Neural progenitor cell (in vitro differentiated cells): ENCODE measurements around the gene ESPN. TPM values are rescaled to one million over a fixed set of nuclear protein-coding genes. Genes with fewer than 3 reads are reported as not detected.
A peak's percentile ranks its signal among the peaks of the same experiment; 100 is the strongest.

ENCODE experiments used
- DNase-seq: peaks from one replicate; pipeline ENCODE4 v3.0.0-alpha.2; 2016; ENCODE audit warnings: low spot score
- H2AFZ ChIP-seq: fragments of 200-600 bp; sonication (generic); replicated peaks from 2 replicates; pipeline ENCODE4 v1.6.1; 2016; ENCODE audit warnings: antibody characterized with exemption
- H3F3A ChIP-seq: fragments of 200-600 bp; sonication (generic); 2 replicates; pipeline ENCODE4 v1.6.1; 2016; ENCODE audit warnings: antibody characterized with exemption, low read depth
- H3K27ac ChIP-seq: fragments of 200-600 bp; sonication (generic); 2 replicates; pipeline ENCODE4 v1.5.1; 2016; ENCODE audit warnings: mild to moderate bottlenecking
- H3K27me3 ChIP-seq: fragments of 200-600 bp; sonication (generic); 2 replicates; pipeline ENCODE4 v1.6.1; 2016; ENCODE audit warnings: mild to moderate bottlenecking, moderate library complexity
- H3K36me3 ChIP-seq: fragments of 200-600 bp; sonication (generic); 2 replicates; pipeline ENCODE4 v1.5.1; 2016
- H3K4me1 ChIP-seq: fragments of 200-600 bp; sonication (generic); 2 replicates; pipeline ENCODE4 v1.6.1; 2016; ENCODE audit warnings: mixed run types
- H3K4me2 ChIP-seq: fragments of 200-600 bp; sonication (generic); 2 replicates; pipeline ENCODE4 v1.6.1; 2016
- H3K4me3 ChIP-seq: fragments of 200-600 bp; sonication (generic); 2 replicates; pipeline ENCODE4 v1.5.1; 2016
- H3K79me2 ChIP-seq: fragments of 200-600 bp; sonication (generic); 2 replicates; pipeline ENCODE4 v1.6.1; 2016; ENCODE audit warnings: low read depth
- H3K9ac ChIP-seq: fragments of 200-600 bp; sonication (generic); 2 replicates; pipeline ENCODE4 v1.6.1; 2016
- H3K9me3 ChIP-seq: fragments of 200-600 bp; sonication (generic); 2 replicates; pipeline ENCODE4 v1.5.1; 2016; ENCODE audit warnings: low read depth
- H4K20me1 ChIP-seq: fragments of 200-600 bp; sonication (generic); 2 replicates; pipeline ENCODE4 v1.6.1; 2016; ENCODE audit warnings: low read depth
- H3K27ac Mint-ChIP-seq: 3 replicates; pipeline ENCODE4 v1.8.0; 2021; ENCODE audit warnings: mixed read lengths
- H3K27me3 Mint-ChIP-seq: 2 replicates; pipeline ENCODE4 v1.8.0; 2022; ENCODE audit warnings: low read depth, mild to moderate bottlenecking, inconsistent platforms, moderate library complexity, mixed read lengths; ENCODE audit not compliant: insufficient read depth
- H3K36me3 Mint-ChIP-seq: 3 replicates; pipeline ENCODE4 v1.8.0; 2021; ENCODE audit warnings: mixed read lengths
- H3K4me1 Mint-ChIP-seq: 3 replicates; pipeline ENCODE4 v1.8.0; 2021; ENCODE audit warnings: mixed read lengths
- H3K4me3 Mint-ChIP-seq: 3 replicates; pipeline ENCODE4 v1.8.0; 2021; ENCODE audit warnings: mild to moderate bottlenecking, moderate library complexity, mixed read lengths
- H3K9me3 Mint-ChIP-seq: 3 replicates; pipeline ENCODE4 v1.8.0; 2020; ENCODE audit warnings: mixed read lengths
- CTCF ChIP-seq: fragments of 200-600 bp; sonication (generic); IDR thresholded peaks from 2 replicates; pipeline ENCODE4 v1.5.1; 2017; ENCODE audit warnings: antibody characterized with exemption, mild to moderate bottlenecking
- EZH2 ChIP-seq: fragments of 200-600 bp; sonication (generic); IDR thresholded peaks from 2 replicates; pipeline ENCODE4 v1.6.1; 2017; ENCODE audit warnings: antibody characterized with exemption, mild to moderate bottlenecking, moderate library complexity
- EZH2phosphoT487 ChIP-seq: fragments of 200-600 bp; sonication (generic); IDR thresholded peaks from 2 replicates; pipeline ENCODE4 v1.6.1; 2017; ENCODE audit warnings: antibody characterized with exemption
- total RNA-seq: library from RNA; depleted of rRNA; stranded (reverse); fragments of >200 nt; gene quantifications from 2 replicates; pipeline ENCODE4 v1.2.3, GENCODE V29; 2015; ENCODE audit warnings: low replicate concordance

ESPN gene
- total RNA-seq, 1 donor from 2014 or later: 7.1 TPM

- Histone ChIP-seq H3K36me3 (no peaks in the 10 kb centered on the region), H3K27me3 (peaks cover 28% of the 10 kb centered on the region), H2AFZ (no peak overlapping the region), H3K4me3 (no peak overlapping the region), H3K4me1 (peaks cover 22% of the 10 kb centered on the region), H3K9me3 (no peaks in the 10 kb centered on the region), H4K20me1 (peaks cover 6% of the 10 kb centered on the region), H3K79me2 (no peaks in the 10 kb centered on the region), H3K9ac (no peak overlapping the region), H3K4me2 (no peak overlapping the region), H3K27ac (no peak overlapping the region), H3F3A (peaks cover 14% of the 10 kb centered on the region)
- no peaks in the 10 kb centered on the region for H3K9me3 Mint-ChIP-seq
- H3K27me3 Mint-ChIP-seq: peaks cover 11% of the 10 kb centered on the region
- H3K4me3 Mint-ChIP-seq: peak overlapping the region; percentile 40
- H3K27ac Mint-ChIP-seq: no peak overlapping the region
- peaks cover 33% of the 10 kb centered on the region for H3K4me1 Mint-ChIP-seq
- H3K36me3 Mint-ChIP-seq: no peaks in the 10 kb centered on the region
- TF ChIP-seq EZH2 (no peak), EZH2phosphoT487 (no peak), CTCF (no peak)
- DNase-seq: no peak
Observed at GRCh38 chr1:6501279-6501813, 76.8 kb downstream of the ESPN start.

- Histone ChIP-seq H3K27ac (no peak overlapping the region), H3K9me3 (no peaks in the 10 kb centered on the region), H3K4me2 (no peak overlapping the region), H3K79me2 (no peaks in the 10 kb centered on the region), H3F3A (peaks cover 8% of the 10 kb centered on the region), H2AFZ (no peak overlapping the region), H3K36me3 (no peaks in the 10 kb centered on the region), H3K9ac (no peak overlapping the region), H3K4me3 (no peak overlapping the region), H3K4me1 (peaks cover 19% of the 10 kb centered on the region), H3K27me3 (peaks cover 20% of the 10 kb centered on the region), H4K20me1 (no peaks in the 10 kb centered on the region)
- no peak overlapping the region for H3K4me3 Mint-ChIP-seq
- H3K36me3 Mint-ChIP-seq: no peaks in the 10 kb centered on the region
- peaks cover 11% of the 10 kb centered on the region for H3K27me3 Mint-ChIP-seq
- H3K4me1 Mint-ChIP-seq: peaks cover 35% of the 10 kb centered on the region
- DNase-seq: no peak
- no peak overlapping the region for H3K27ac Mint-ChIP-seq
- H3K9me3 Mint-ChIP-seq: no peaks in the 10 kb centered on the region
- TF ChIP-seq EZH2phosphoT487: no peak
- TF ChIP-seq CTCF: no peak
- TF ChIP-seq EZH2: no peak
Observed at GRCh38 chr1:6502000-6502891, 77.7 kb downstream of the ESPN start.

GRCh38 chr1:6503884-6504602 lies 79.5 kb downstream of the ESPN start:
- Histone ChIP-seq H3K27me3 (peaks cover 3% of the 10 kb centered on the region), H3K36me3 (no peaks in the 10 kb centered on the region), H3K27ac (no peak overlapping the region), H2AFZ (no peak overlapping the region), H3F3A (no peaks in the 10 kb centered on the region), H3K79me2 (no peaks in the 10 kb centered on the region), H3K9ac (no peak overlapping the region), H3K4me3 (no peak overlapping the region), H3K4me1 (peaks cover 5% of the 10 kb centered on the region), H4K20me1 (no peaks in the 10 kb centered on the region), H3K4me2 (no peak overlapping the region), H3K9me3 (no peaks in the 10 kb centered on the region)
- TF ChIP-seq EZH2: no peak
- TF ChIP-seq EZH2phosphoT487: no peak
- Mint-ChIP-seq H3K27ac (peak overlapping the region; percentile 82), H3K9me3 (no peaks in the 10 kb centered on the region), H3K4me1 (peaks cover 23% of the 10 kb centered on the region), H3K27me3 (peaks cover 9% of the 10 kb centered on the region), H3K36me3 (no peaks in the 10 kb centered on the region), H3K4me3 (peak overlapping the region; percentile 62)
- DNase-seq: no peak
